Measurements from ENCODE around the gene NAALADL2.

- no peak for TF ChIP-seq CTCF (IDR thresholded peaks at IDR 0.05)
- TF ChIP-seq ZFX (IDR thresholded peaks at IDR 0.05; ENCODE audit: borderline replicate concordance) = no peak
Measured at GRCh38 chr3:174960898-174961297, 101.8 kb downstream of the NAALADL2 start.
